ENCODE data around the gene LRCH1. TPM values are rescaled to one million over a fixed set of nuclear protein-coding genes. Genes with fewer than 3 reads are reported as not detected.

LRCH1 gene
- polyA plus RNA-seq, 1 of the 3 experiments (the other 2 are of a cell fraction): 5.5 TPM

GRCh38 chr13:46622630-46623256 lies 69.8 kb downstream of the LRCH1 start (continued):
- TF ChIP-seq CTCF (IDR thresholded peaks at IDR 0.05): no peak
- TF ChIP-seq GABPA (IDR thresholded peaks at IDR 0.05; ENCODE audit: low read depth): no peak
- peak; percentile 82 for TF ChIP-seq NFIC (IDR thresholded peaks at IDR 0.05; ENCODE audit: borderline replicate concordance)
- peak; percentile 94 for TF ChIP-seq RCOR1 (IDR thresholded peaks at IDR 0.05; ENCODE audit: low read length)
- TF ChIP-seq TEAD4 (IDR thresholded peaks at IDR 0.05; ENCODE audit: borderline replicate concordance, insufficient read depth): peak; percentile 27; the same call in 1 of the 2 replicates

DNA sequence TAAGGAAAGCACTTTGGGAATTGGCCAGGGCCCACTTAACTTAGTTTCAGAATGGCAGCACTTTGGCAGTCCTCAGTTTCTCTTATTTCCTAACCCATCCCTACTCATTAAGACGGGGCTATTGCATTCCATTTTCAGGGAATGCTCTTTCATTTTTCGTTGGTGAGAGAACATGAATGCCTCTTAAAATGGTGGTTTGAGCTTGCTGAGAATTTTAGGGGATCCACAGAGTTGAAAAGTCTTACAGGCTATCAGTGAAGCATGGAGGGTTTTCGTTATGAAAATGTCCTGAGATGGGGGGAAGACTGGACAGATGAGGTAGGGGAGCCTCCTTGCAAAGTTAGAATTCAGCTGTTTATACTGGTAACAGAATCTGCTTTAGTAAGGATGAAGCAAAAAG lies 71.4 kb downstream of the LRCH1 start:
- 88% methylated on average over 3 of the region's 3 CpGs for WGBS (ENCODE audit: low lambda C conversion rate)
- Histone ChIP-seq H3K4me1 (ENCODE audit: control insufficient read depth in 1 of 2, insufficient read depth in 2 of 2, low read depth in 1 of 2, low read length in 1 of 2) (peaks cover 28 to 42% of the 10 kb centered on the region in 2 experiments; a peak in 3 of 4 replicates), H3K9me2 (no peaks in the 10 kb centered on the region), H3K9me3 (no peaks in the 10 kb centered on the region), H3K79me2 (ENCODE audit: insufficient read depth) (peaks cover 93% of the 10 kb centered on the region), H3K4me2 (no peak overlapping the region), H3K27ac (ENCODE audit: low read depth in 2 of 2, low read length in 1 of 2) (no peak overlapping the region), H3K36me3 (replicated peaks in 1 of 2; ENCODE audit: control insufficient read depth in 1 of 2, insufficient read depth in 2 of 2, low read length in 1 of 2) (no peaks in the 10 kb centered on the region), H3F3A (replicated peaks; ENCODE audit: insufficient read depth) (no peaks in the 10 kb centered on the region), H2AFZ (ENCODE audit: low read depth) (no peak overlapping the region), H3K9ac (no peak overlapping the region), H3K27me3 (ENCODE audit: insufficient read depth) (no peaks in the 10 kb centered on the region), H4K20me1 (ENCODE audit: insufficient read depth) (peaks cover 42% of the 10 kb centered on the region), H3K4me3 (ENCODE audit: low read depth in 2 of 2, low read length in 1 of 2) (no peak overlapping the region)
- ChIA-PET POLR2A (interaction anchor here (0.6 kb wide), 1 partner anchor 72 kb away, joined by 4 read pairs; no protein-coding TSS in a partner anchor), CTCF (interaction anchor here (1.0 to 1.7 kb wide), 3 partner anchors 37 to 97 kb away, joined by 3 to 5 read pairs (median 3); no protein-coding TSS in a partner anchor)
- TF ChIP-seq REST (IDR thresholded peaks at IDR 0.05; ENCODE audit: low read depth, low read length): no peak
- TF ChIP-seq RCOR1 (IDR thresholded peaks at IDR 0.05; ENCODE audit: low read length): no peak
- no peak for DNase-seq

GRCh38 chr13:46624821-46625220 lies 71.9 kb downstream of the LRCH1 start:
- Histone ChIP-seq H3K9me2 (no peaks in the 10 kb centered on the region), H3K9me3 (no peaks in the 10 kb centered on the region), H3K27me3 (ENCODE audit: insufficient read depth) (no peaks in the 10 kb centered on the region), H3K27ac (ENCODE audit: low read depth in 2 of 2, low read length in 1 of 2) (no peak overlapping the region), H3K4me2 (no peak overlapping the region), H3K4me1 (ENCODE audit: control insufficient read depth in 1 of 2, insufficient read depth in 2 of 2, low read depth in 1 of 2, low read length in 1 of 2) (peaks cover 33 to 46% of the 10 kb centered on the region in 2 experiments; a peak in 3 of 4 replicates), H3K79me2 (ENCODE audit: insufficient read depth) (peaks cover 88% of the 10 kb centered on the region), H2AFZ (ENCODE audit: low read depth) (no peak overlapping the region), H4K20me1 (ENCODE audit: insufficient read depth) (peaks cover 38% of the 10 kb centered on the region), H3K9ac (no peak overlapping the region), H3K36me3 (replicated peaks in 1 of 2; ENCODE audit: control insufficient read depth in 1 of 2, insufficient read depth in 2 of 2, low read length in 1 of 2) (no peaks in the 10 kb centered on the region), H3K4me3 (ENCODE audit: low read depth in 2 of 2, low read length in 1 of 2) (no peak overlapping the region), H3F3A (replicated peaks; ENCODE audit: insufficient read depth) (no peaks in the 10 kb centered on the region)
- 98% methylated on average over 4 of the region's 4 CpGs for WGBS (ENCODE audit: low lambda C conversion rate)
- CTCF ChIA-PET: interaction anchor here (0.9 to 1.4 kb wide), 3 partner anchors 37 to 96 kb away, joined by 3 read pairs; no protein-coding TSS in a partner anchor
- no peak for DNase-seq
- POLR2A ChIA-PET: no interaction called here
- TF ChIP-seq MEF2A (IDR thresholded peaks at IDR 0.05; ENCODE audit: borderline replicate concordance, low read depth) (no peak), SMC3 (IDR thresholded peaks at IDR 0.05; ENCODE audit: low read depth, low read length) (no peak), RCOR1 (IDR thresholded peaks at IDR 0.05; ENCODE audit: low read length) (no peak), FOSL2 (IDR thresholded peaks at IDR 0.05; ENCODE audit: borderline replicate concordance, low read depth) (no peak), RXRA (IDR thresholded peaks at IDR 0.05; ENCODE audit: borderline replicate concordance, low read depth) (no peak), IRF3 (IDR thresholded peaks at IDR 0.05; ENCODE audit: low read depth, low read length) (no peak), CTCF (IDR thresholded peaks at IDR 0.05) (no peak), NFIC (IDR thresholded peaks at IDR 0.05; ENCODE audit: borderline replicate concordance) (no peak), NRF1 (IDR thresholded peaks at IDR 0.05; ENCODE audit: low read depth, low read length) (no peak)
- TF ChIP-seq, protein P1, sequence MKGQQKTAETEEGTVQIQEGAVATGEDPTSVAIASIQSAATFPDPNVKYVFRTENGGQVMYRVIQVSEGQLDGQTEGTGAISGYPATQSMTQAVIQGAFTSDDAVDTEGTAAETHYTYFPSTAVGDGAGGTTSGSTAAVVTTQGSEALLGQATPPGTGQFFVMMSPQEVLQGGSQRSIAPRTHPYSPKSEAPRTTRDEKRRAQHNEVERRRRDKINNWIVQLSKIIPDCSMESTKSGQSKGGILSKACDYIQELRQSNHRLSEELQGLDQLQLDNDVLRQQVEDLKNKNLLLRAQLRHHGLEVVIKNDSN (IDR thresholded peaks at IDR 0.05; ENCODE audit: borderline replicate concordance, low read depth): no peak

Data from SK-N-SH (cell line).